K562 (cell line): ENCODE data around the gene GLUL. TPM values are rescaled to one million over a fixed set of nuclear protein-coding genes. Genes with fewer than 3 reads are reported as not detected.
A peak's percentile ranks its signal among the peaks of the same experiment; 100 is the strongest.

Experiments used
- AFF4 ChIP-seq: sonication (generic); formaldehyde crosslinking; IDR thresholded peaks from 2 replicates; pipeline ENCODE4 v1.8.0; 2023; ENCODE audit warnings: mild to moderate bottlenecking, missing genetic modification reagents
- BRF1 ChIP-seq: IDR thresholded peaks from 3 replicates; pipeline ENCODE4 v1.6.1; 2011; ENCODE audit warnings: borderline replicate concordance, mild to moderate bottlenecking; ENCODE audit not compliant: insufficient read length; ENCODE audit errors: extremely low read depth
- CREM ChIP-seq: IDR thresholded peaks from 2 replicates; pipeline ENCODE4 v1.6.1; 2014; ENCODE audit warnings: antibody characterized with exemption, low read depth
- FOS ChIP-seq: IDR thresholded peaks from 3 replicates; pipeline ENCODE4 v1.6.1; 2011; ENCODE audit not compliant: insufficient read length; ENCODE audit errors: extremely low read depth
- KAT2B ChIP-seq: IDR thresholded peaks from one replicate; pipeline ENCODE4 v1.6.1; 2012; ENCODE audit warnings: low read depth, mild to moderate bottlenecking, control low read depth, inconsistent platforms, low read length, moderate library complexity
- LCOR ChIP-seq: sonication (generic); formaldehyde crosslinking; IDR thresholded peaks from 2 replicates; pipeline ENCODE4 v1.8.0; 2022; ENCODE audit warnings: mild to moderate bottlenecking, missing genetic modification reagents
- SPI1 ChIP-seq: IDR thresholded peaks from 2 replicates; pipeline ENCODE4 v1.6.1; 2011; ENCODE audit warnings: low read depth, low read length, control low read depth, borderline replicate concordance
- TCF3 ChIP-seq: sonication (generic); formaldehyde crosslinking; IDR thresholded peaks from 2 replicates; pipeline ENCODE4 v1.4.0; 2020; ENCODE audit warnings: mild to moderate bottlenecking, missing genetic modification reagents
- TCF7L2 ChIP-seq: fragments of 150-350 bp; IDR thresholded peaks from 2 replicates; pipeline ENCODE4 v1.6.1; 2016; ENCODE audit warnings: low read depth, mild to moderate bottlenecking, low read length, moderate library complexity
- ZBTB43 ChIP-seq: sonication (generic); formaldehyde crosslinking; IDR thresholded peaks from 2 replicates; pipeline ENCODE4 v1.8.0; 2023; ENCODE audit warnings: mild to moderate bottlenecking, missing genetic modification reagents
- ZNF175 ChIP-seq: fragments of 200-800 bp; sonication (Bioruptor generic); IDR thresholded peaks from 2 replicates; pipeline ENCODE4 v1.6.1; 2016; ENCODE audit warnings: low read depth, mild to moderate bottlenecking, missing genetic modification characterization, missing compliant biosample characterization
- ZNF24 ChIP-seq: fragments of 450-650 bp; IDR thresholded peaks from 2 replicates; pipeline ENCODE4 v1.6.1; 2016
- ZNF282 ChIP-seq: sonication (generic); formaldehyde crosslinking; IDR thresholded peaks from 2 replicates; pipeline ENCODE4 v1.8.1; 2023; ENCODE audit warnings: missing genetic modification reagents
- ZNF3 ChIP-seq: fragments of 250-450 bp; sonication (Bioruptor Pico); IDR thresholded peaks from 2 replicates; pipeline ENCODE4 v1.5.0; 2021; ENCODE audit warnings: mild to moderate bottlenecking, moderate library complexity
- ZNF324 ChIP-seq: fragments of 250-450 bp; sonication (Bioruptor Pico); IDR thresholded peaks from 2 replicates; pipeline ENCODE4 v1.4.0; 2020; ENCODE audit warnings: mild to moderate bottlenecking
- polyA plus RNA-seq, 8 experiments: library from polyadenylated mRNA; depleted of rRNA in 4 of 8; stranded (reverse) in 5 of 8; unstranded in 3 of 8; fragments of >200 nt; fragmentation: Nextera tagmentation in 2 of 8; fragmentation: Illumina TruSeq in 1 of 8; extraction: Ambion mirVana in 2 of 8; extraction: Trizol in 1 of 8; gene quantifications; 2 replicates each; pipeline versions ENCODE4 v1.2.1 to v1.2.3, GENCODE V29; 2011 to 2014; ENCODE audit warnings: inconsistent platforms in 1 of 8, missing spikeins in 1 of 8
- total RNA-seq, 7 experiments: library from RNA; depleted of rRNA in 6 of 7; stranded (reverse); fragments of >200 nt in 6 of 7; fragmentation: Illumina TruSeq in 2 of 7; extraction: Trizol in 2 of 7; gene quantifications; 2 replicates each; pipeline versions ENCODE4 v1.2.1 to v1.2.3, GENCODE V29; 2011 to 2021; ENCODE audit warnings: low replicate concordance in 1 of 7
- TF ChIP-seq, protein P1 (sequence below): fragments of 450-650 bp; formaldehyde crosslinking; IDR thresholded peaks from 2 replicates; pipeline ENCODE4 v1.4.0; 2022; ENCODE audit warnings: missing genetic modification characterization
- TF ChIP-seq, protein P2 (sequence below), 2 experiments: IDR thresholded peaks; 2 replicates each; pipeline ENCODE4 v1.6.1; 2012; ENCODE audit warnings: improper control_type of control experiment in 2 of 2, low read depth in 2 of 2, low read length in 2 of 2, borderline replicate concordance in 1 of 2
- TF ChIP-seq, protein P3 (sequence below): fragments of 450-650 bp; IDR thresholded peaks from 2 replicates; pipeline ENCODE4 v1.6.1; 2016

Gene GLUL
- total and polyA plus RNA-seq, 9 of the 15 experiments (the other 6 are each of a cell fraction or from before 2014, with no cell fraction given), result 1,088 to 4,222 (median 1,338) TPM

DNA sequence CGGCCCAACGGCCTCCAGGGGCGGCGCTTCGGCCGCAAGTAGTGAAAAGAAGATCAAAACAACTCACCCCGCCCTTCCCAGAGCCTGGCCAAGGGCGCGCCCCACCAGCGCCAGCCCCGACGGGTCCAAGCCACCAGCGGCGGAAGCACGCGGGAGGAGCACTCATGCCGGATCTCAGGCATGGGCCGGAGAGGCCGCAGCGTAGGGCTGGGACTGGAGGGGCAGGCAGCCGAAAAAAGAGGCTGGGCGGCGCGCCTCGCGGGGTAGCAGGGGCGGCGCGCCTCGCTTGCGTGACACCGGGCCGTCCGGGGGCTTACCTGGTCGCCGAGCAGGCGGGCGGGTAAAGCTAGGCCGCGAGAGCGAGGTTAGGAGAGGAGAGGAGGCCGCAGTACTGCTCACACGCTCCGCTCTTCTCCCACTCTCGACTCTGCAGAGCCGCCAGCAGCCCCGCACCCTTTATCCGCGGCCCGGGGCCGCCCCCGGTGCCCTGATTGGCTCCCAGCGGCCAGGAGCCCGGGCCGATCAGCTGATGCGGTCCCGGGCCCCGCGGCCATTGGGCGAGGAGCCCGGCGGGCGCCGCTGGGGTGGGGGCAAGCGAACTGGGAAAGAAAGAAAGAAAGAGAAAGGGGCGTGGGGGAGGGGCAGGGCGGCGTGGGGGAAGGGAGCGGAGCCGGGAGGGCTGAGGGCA is at the start of gene GLUL (continued):
- TF ChIP-seq, protein P1, sequence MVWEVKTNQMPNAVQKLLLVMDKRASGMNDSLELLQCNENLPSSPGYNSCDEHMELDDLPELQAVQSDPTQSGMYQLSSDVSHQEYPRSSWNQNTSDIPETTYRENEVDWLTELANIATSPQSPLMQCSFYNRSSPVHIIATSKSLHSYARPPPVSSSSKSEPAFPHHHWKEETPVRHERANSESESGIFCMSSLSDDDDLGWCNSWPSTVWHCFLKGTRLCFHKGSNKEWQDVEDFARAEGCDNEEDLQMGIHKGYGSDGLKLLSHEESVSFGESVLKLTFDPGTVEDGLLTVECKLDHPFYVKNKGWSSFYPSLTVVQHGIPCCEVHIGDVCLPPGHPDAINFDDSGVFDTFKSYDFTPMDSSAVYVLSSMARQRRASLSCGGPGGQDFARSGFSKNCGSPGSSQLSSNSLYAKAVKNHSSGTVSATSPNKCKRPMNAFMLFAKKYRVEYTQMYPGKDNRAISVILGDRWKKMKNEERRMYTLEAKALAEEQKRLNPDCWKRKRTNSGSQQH (CRISPR knock-in tag), result peak; percentile 74; the same call in 1 of the 2 replicates
- TF ChIP-seq TCF3, result no peak
- TF ChIP-seq CREM, result peak; percentile 53; the same call in 1 of the 2 replicates
- TF ChIP-seq ZNF24, result peak; percentile 18; the same call in 1 of the 2 replicates
- no peak for TF ChIP-seq ZNF324 (CRISPR knock-in tag)
- TF ChIP-seq, protein P2, sequence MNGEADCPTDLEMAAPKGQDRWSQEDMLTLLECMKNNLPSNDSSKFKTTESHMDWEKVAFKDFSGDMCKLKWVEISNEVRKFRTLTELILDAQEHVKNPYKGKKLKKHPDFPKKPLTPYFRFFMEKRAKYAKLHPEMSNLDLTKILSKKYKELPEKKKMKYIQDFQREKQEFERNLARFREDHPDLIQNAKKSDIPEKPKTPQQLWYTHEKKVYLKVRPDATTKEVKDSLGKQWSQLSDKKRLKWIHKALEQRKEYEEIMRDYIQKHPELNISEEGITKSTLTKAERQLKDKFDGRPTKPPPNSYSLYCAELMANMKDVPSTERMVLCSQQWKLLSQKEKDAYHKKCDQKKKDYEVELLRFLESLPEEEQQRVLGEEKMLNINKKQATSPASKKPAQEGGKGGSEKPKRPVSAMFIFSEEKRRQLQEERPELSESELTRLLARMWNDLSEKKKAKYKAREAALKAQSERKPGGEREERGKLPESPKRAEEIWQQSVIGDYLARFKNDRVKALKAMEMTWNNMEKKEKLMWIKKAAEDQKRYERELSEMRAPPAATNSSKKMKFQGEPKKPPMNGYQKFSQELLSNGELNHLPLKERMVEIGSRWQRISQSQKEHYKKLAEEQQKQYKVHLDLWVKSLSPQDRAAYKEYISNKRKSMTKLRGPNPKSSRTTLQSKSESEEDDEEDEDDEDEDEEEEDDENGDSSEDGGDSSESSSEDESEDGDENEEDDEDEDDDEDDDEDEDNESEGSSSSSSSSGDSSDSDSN (IDR thresholded peaks at IDR 0.05; ENCODE audit: borderline replicate concordance in 1 of 2, low read depth in 2 of 2, low read length in 2 of 2), result peak; percentile 64 to 90; a peak in 3 of 4 replicates
- TF ChIP-seq SPI1, result no peak
- peak; percentile 98 for TF ChIP-seq LCOR (CRISPR knock-in tag)
- peak; percentile 98 for TF ChIP-seq AFF4 (CRISPR knock-in tag)
- TF ChIP-seq, protein P3, sequence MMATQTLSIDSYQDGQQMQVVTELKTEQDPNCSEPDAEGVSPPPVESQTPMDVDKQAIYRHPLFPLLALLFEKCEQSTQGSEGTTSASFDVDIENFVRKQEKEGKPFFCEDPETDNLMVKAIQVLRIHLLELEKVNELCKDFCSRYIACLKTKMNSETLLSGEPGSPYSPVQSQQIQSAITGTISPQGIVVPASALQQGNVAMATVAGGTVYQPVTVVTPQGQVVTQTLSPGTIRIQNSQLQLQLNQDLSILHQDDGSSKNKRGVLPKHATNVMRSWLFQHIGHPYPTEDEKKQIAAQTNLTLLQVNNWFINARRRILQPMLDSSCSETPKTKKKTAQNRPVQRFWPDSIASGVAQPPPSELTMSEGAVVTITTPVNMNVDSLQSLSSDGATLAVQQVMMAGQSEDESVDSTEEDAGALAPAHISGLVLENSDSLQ, result no peak; the same call in 1 of the 2 replicates
- TF ChIP-seq KAT2B, result no peak
- TF ChIP-seq BRF1, result no peak
- TF ChIP-seq ZBTB43 (CRISPR knock-in tag), result no peak; the same call in 1 of the 2 replicates
- no peak for TF ChIP-seq TCF7L2
- 0 out of 2 replicates have a peak, but pooled peaks have one; percentile 72 for TF ChIP-seq ZNF282
- peak; percentile 74 for TF ChIP-seq FOS
- TF ChIP-seq ZNF175 (CRISPR knock-in tag), result no peak
- no peak for TF ChIP-seq ZNF3 (CRISPR knock-in tag)
